AG09319 (cell line): ENCODE results near the gene ACSL6.

Experiments used
- DNase-seq: peaks from one replicate; pipeline ENCODE4 v3.0.0-alpha.2; 2010; ENCODE audit warnings: low read depth; ENCODE audit errors: extremely low read depth
- CTCF ChIP-seq: IDR thresholded peaks from 2 replicates; pipeline ENCODE4 v1.5.1; 2011; ENCODE audit warnings: low read depth, mild to moderate bottlenecking, inconsistent platforms, low read length, moderate library complexity

Gene ACSL6

GRCh38 chr5:132008961-132009680 is 2.3 kb downstream of the ACSL6 start:
- TF ChIP-seq CTCF, result no peak

GRCh38 chr5:132008163-132008473 is 3.3 kb downstream of the ACSL6 start:
- no peak for TF ChIP-seq CTCF
- no peak for DNase-seq

More at GRCh38 chr5:132008961-132009680, 2.3 kb downstream of the ACSL6 start:
- no peak for DNase-seq

GRCh38 chr5:132007399-132008162 is 3.9 kb downstream of the ACSL6 start:
- DNase-seq, result peak; percentile 66
- TF ChIP-seq CTCF, result peak; percentile 73

- TF ChIP-seq CTCF, result no peak
- DNase-seq, result no peak
These were observed 4.9 kb downstream of the ACSL6 start for GRCh38 chr5:132006331-132007120.

- TF ChIP-seq CTCF, result no peak
- no peak for DNase-seq
These were observed 5.9 kb downstream of the ACSL6 start for GRCh38 chr5:132005591-132005990.

- DNase-seq, result no peak
- no peak for TF ChIP-seq CTCF
These were observed 7.5 kb downstream of the ACSL6 start for GRCh38 chr5:132003982-132004381.
